PC-3 (cell line): Measurements from ENCODE around the gene IMPA2. TPM values are rescaled to one million over a fixed set of nuclear protein-coding genes. Genes with fewer than 3 reads are reported as not detected.

Experiments used
- ATAC-seq: fragments of 200-7000 bp; cut with Tn5 transposase; 2 replicates; pipeline ENCODE4 v1.9.1; 2020; ENCODE audit warnings: mild to moderate bottlenecking, moderate library complexity
- BruUV-seq: library from RNA; stranded (reverse); fragments of 400-500 nt; replicated peaks from 2 replicates; lab custom pipeline; 2021; lab: Mats Ljungman, UMichigan
- CTCF ChIA-PET: fragments of 300-600 bp; sonication (Branson Sonifier 250); formaldehyde crosslinking; loops from one replicate; lab custom pipeline; 2022; ENCODE audit warnings: antibody characterized with exemption; lab: Charles Lee
- POLR2A ChIA-PET: fragments of 300-600 bp; sonication (Branson Sonifier 250); formaldehyde crosslinking; loops from one replicate; lab custom pipeline; 2022; ENCODE audit warnings: antibody characterized with exemption; ENCODE audit not compliant: unreplicated experiment; lab: Charles Lee
- DNase-seq: peaks from one replicate; pipeline ENCODE4 v3.0.0-alpha.2; 2015
- H2AFZ ChIP-seq: fragments of 300-600 bp; sonication (generic); 2 replicates; pipeline ENCODE4 v1.6.0; 2016; ENCODE audit warnings: antibody characterized with exemption, low read length
- H3F3A ChIP-seq: fragments of 300-600 bp; sonication (generic); one replicate; pipeline ENCODE4 v1.6.0; 2017; ENCODE audit warnings: antibody characterized with exemption, low read length, control low read depth, mild to moderate bottlenecking; ENCODE audit not compliant: unreplicated experiment
- H3K27ac ChIP-seq: fragments of 300-600 bp; sonication (generic); 2 replicates; pipeline ENCODE4 v1.5.1; 2016; ENCODE audit warnings: mild to moderate bottlenecking, low read length
- H3K27me3 ChIP-seq: fragments of 300-600 bp; sonication (generic); 2 replicates; pipeline ENCODE4 v1.6.1; 2016; ENCODE audit warnings: low read length, mixed read lengths
- H3K36me3 ChIP-seq: fragments of 300-600 bp; sonication (generic); 2 replicates; pipeline ENCODE4 v1.6.1; 2016; ENCODE audit warnings: low read depth, mixed run types, low read length, mixed read lengths
- H3K4me1 ChIP-seq: fragments of 300-600 bp; sonication (generic); 2 replicates; pipeline ENCODE4 v1.5.1; 2016; ENCODE audit warnings: low read length; ENCODE audit not compliant: insufficient read depth
- H3K4me2 ChIP-seq: fragments of 300-600 bp; sonication (generic); 2 replicates; pipeline ENCODE4 v1.6.0; 2016; ENCODE audit warnings: low read length
- H3K4me3 ChIP-seq: fragments of 300-600 bp; sonication (generic); 2 replicates; pipeline ENCODE4 v1.5.1; 2016; ENCODE audit warnings: mild to moderate bottlenecking, low read length, mixed read lengths
- H3K79me2 ChIP-seq: fragments of 300-600 bp; sonication (generic); 2 replicates; pipeline ENCODE4 v1.6.1; 2017; ENCODE audit warnings: low read length, mixed read lengths
- H3K9ac ChIP-seq: fragments of 300-600 bp; sonication (generic); 2 replicates; pipeline ENCODE4 v1.6.0; 2016; ENCODE audit warnings: mild to moderate bottlenecking, low read length
- H3K9me2 ChIP-seq: fragments of 300-600 bp; sonication (generic); replicated peaks from 2 replicates; pipeline ENCODE4 v1.6.1; 2016; ENCODE audit warnings: mixed run types, low read length, mixed read lengths
- H3K9me3 ChIP-seq: fragments of 300-600 bp; sonication (generic); 2 replicates; pipeline ENCODE4 v1.6.1; 2016; ENCODE audit warnings: low read length, mixed read lengths
- H4K20me1 ChIP-seq: fragments of 300-600 bp; sonication (generic); 2 replicates; pipeline ENCODE4 v1.6.1; 2016; ENCODE audit warnings: low read length, mixed read lengths
- CTCF ChIP-seq: fragments of 300-600 bp; sonication (generic); conservative IDR thresholded peaks from 2 replicates; pipeline ENCODE4 v1.5.1; 2017; ENCODE audit warnings: antibody characterized with exemption, low read depth, mild to moderate bottlenecking, low read length
- EZH2 ChIP-seq: fragments of 300-600 bp; sonication (generic); IDR thresholded peaks from one replicate; pipeline ENCODE4 v1.6.1; 2017; ENCODE audit warnings: antibody characterized with exemption, mild to moderate bottlenecking, low read length; ENCODE audit not compliant: unreplicated experiment
- EZH2phosphoT487 ChIP-seq: fragments of 300-600 bp; sonication (generic); IDR thresholded peaks from 2 replicates; pipeline ENCODE4 v1.6.1; 2018; ENCODE audit warnings: mild to moderate bottlenecking, antibody characterized with exemption, low read length, borderline replicate concordance
- intact Hi-C: fragments of 100-400 bp; cut with micrococcal nuclease; formaldehyde crosslinking; loops from 2 replicates; pipeline ENCODE4 v1.9.0; 2023
- total RNA-seq: library from RNA; depleted of rRNA; stranded (reverse); fragments of >200 nt; gene quantifications from 2 replicates; pipeline ENCODE4 v1.2.3, GENCODE V29; 2014

IMPA2 gene
- total RNA-seq, 1 experiment from 2014 or later: 38.2 TPM

GRCh38 chr18:11989966-11990380, 8.7 kb downstream of the IMPA2 start:
- ChIA-PET POLR2A (no interaction called here), CTCF (interaction anchor here (0.6 kb wide), 1 partner anchor 54 kb away, joined by 3 read pairs; no protein-coding TSS in a partner anchor)
- DNase-seq: peak; percentile 22

GRCh38 chr18:11990539-11990938, 9.2 kb downstream of the IMPA2 start:
- intact Hi-C loops: no loop called here
- no peaks in the 10 kb centered on the region for H3K36me3 ChIP-seq
- no peak overlapping the region for H3K4me2 ChIP-seq
- H3K27me3 ChIP-seq: no peaks in the 10 kb centered on the region
- ChIA-PET CTCF (interaction anchor here (0.6 kb wide), 1 partner anchor 54 kb away, joined by 3 read pairs; no protein-coding TSS in a partner anchor), POLR2A (no interaction called here)
- no peaks in the 10 kb centered on the region for H3F3A ChIP-seq
- H3K9me2 ChIP-seq: no peaks in the 10 kb centered on the region
- ATAC-seq (no peak), DNase-seq (no peak)
- H3K27ac ChIP-seq: no peak overlapping the region
- H3K9ac ChIP-seq: no peak overlapping the region
- no peaks in the 10 kb centered on the region for H4K20me1 ChIP-seq
- no TSS peak for BruUV-seq
- TF ChIP-seq EZH2phosphoT487: no peak
- TF ChIP-seq EZH2: no peak
- TF ChIP-seq CTCF: no peak
- peaks cover 53% of the 10 kb centered on the region for H3K79me2 ChIP-seq
- no peaks in the 10 kb centered on the region for H3K9me3 ChIP-seq
- H3K4me1 ChIP-seq: peaks cover 24% of the 10 kb centered on the region
- H3K4me3 ChIP-seq: no peak overlapping the region
- no peak overlapping the region for H2AFZ ChIP-seq

More at GRCh38 chr18:11989966-11990380, 8.7 kb downstream of the IMPA2 start:
- no peak for TF ChIP-seq EZH2phosphoT487
- TF ChIP-seq EZH2: no peak
- TF ChIP-seq CTCF: no peak
- Histone ChIP-seq H3K79me2 (peaks cover 57% of the 10 kb centered on the region), H4K20me1 (no peaks in the 10 kb centered on the region), H3K4me3 (no peak overlapping the region), H3K9ac (no peak overlapping the region), H3K4me1 (peaks cover 19% of the 10 kb centered on the region), H3K27ac (no peak overlapping the region), H3K4me2 (no peak overlapping the region), H3K9me3 (no peaks in the 10 kb centered on the region), H2AFZ (no peak overlapping the region), H3K9me2 (no peaks in the 10 kb centered on the region), H3F3A (no peaks in the 10 kb centered on the region), H3K27me3 (no peaks in the 10 kb centered on the region), H3K36me3 (no peaks in the 10 kb centered on the region)
- no peak for ATAC-seq
- no TSS peak for BruUV-seq
- intact Hi-C loops: loop anchor here (10.0 kb wide), 1 partner anchor 385 kb away; the partner anchor contains the start of gene AFG3L2

- H3F3A ChIP-seq: no peaks in the 10 kb centered on the region
- POLR2A ChIA-PET: interaction anchor here (0.6 kb wide), 1 partner anchor 10 kb away, joined by 7 read pairs; the partner anchor contains the start of gene IMPA2
- intact Hi-C loops: no loop called here
- no peak overlapping the region for H2AFZ ChIP-seq
- no peak overlapping the region for H3K9ac ChIP-seq
- CTCF ChIA-PET: interaction anchor here (0.7 kb wide), 1 partner anchor 249 kb away, joined by 6 read pairs; no protein-coding TSS in a partner anchor
- no peak for TF ChIP-seq EZH2
- H3K27ac ChIP-seq: no peak overlapping the region
- no peak overlapping the region for H3K4me2 ChIP-seq
- H3K9me3 ChIP-seq: no peaks in the 10 kb centered on the region
- H3K79me2 ChIP-seq: peaks cover 46% of the 10 kb centered on the region
- DNase-seq: no peak
- no peaks in the 10 kb centered on the region for H3K36me3 ChIP-seq
- no peak overlapping the region for H3K4me3 ChIP-seq
- H3K27me3 ChIP-seq: no peaks in the 10 kb centered on the region
- no peak for ATAC-seq
- peaks cover 30% of the 10 kb centered on the region for H3K4me1 ChIP-seq
- BruUV-seq: no TSS peak
- H4K20me1 ChIP-seq: no peaks in the 10 kb centered on the region
- H3K9me2 ChIP-seq: no peaks in the 10 kb centered on the region
Observed at GRCh38 chr18:11991021-11991795, 9.9 kb downstream of the IMPA2 start.
